Ovary (tissue), 3 donors: ENCODE measurements around the gene SENP7.

Source experiments
- CTCF ChIP-seq, 3 donors: fragments of 450-650 bp in 2 of 3; fragments of 200-600 bp in 1 of 3; IDR thresholded peaks; one replicate each; pipeline versions ENCODE4 v1.5.1 to v1.8.0; 2016 to 2022; ENCODE audit warnings: antibody characterized with exemption in 3 of 3, mild to moderate bottlenecking in 1 of 3
- POLR2A ChIP-seq: fragments of 450-650 bp; IDR thresholded peaks from one replicate; pipeline ENCODE4 v1.6.1; 2017; ENCODE audit warnings: antibody characterized with exemption, mild to moderate bottlenecking, moderate library complexity
- donor health status: DM: no; HTN: no; CAD: no.

- TF ChIP-seq CTCF (IDR thresholded peaks at IDR 0.05) (no peak), POLR2A (no peak)
Observed at GRCh38 chr3:101535221-101535620, 22.2 kb upstream of the SENP7 start.
